ENCODE results near the gene CALM3.

DNA sequence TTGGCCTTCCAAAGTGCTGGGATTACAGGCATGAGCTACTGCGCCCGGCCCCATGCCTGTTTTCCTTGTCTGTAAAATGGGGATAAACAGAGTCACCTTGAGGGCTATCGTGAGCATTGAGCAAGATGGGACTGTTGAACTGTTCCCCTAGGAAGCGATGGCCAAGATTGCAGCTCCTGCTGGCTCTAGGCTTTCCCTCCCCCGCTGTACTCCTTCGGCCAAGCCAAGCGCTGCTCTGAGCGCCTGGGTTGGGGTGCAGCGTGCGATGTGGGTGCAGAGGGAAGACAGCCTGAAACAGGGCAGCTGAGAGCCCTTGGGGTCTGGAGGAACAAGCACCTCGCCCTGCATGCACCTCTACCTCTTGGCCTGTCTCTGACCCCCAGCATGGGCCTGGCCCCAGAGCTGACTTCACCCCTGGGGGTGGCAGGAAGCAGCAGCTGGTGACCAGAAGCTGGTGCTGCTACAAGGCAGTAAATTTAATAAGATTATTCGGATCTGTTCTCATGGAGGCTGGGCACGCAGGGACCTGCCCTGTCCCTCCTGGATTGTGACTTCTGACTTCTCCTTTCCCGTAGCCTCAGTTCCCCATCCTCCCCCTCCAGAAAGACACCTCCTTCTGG lies 29.6 kb downstream of the CALM3 start:
- no peak for TF ChIP-seq EZH2phosphoT487 (IDR thresholded peaks at IDR 0.05; ENCODE audit: low read length)
- TF ChIP-seq, protein P1, sequence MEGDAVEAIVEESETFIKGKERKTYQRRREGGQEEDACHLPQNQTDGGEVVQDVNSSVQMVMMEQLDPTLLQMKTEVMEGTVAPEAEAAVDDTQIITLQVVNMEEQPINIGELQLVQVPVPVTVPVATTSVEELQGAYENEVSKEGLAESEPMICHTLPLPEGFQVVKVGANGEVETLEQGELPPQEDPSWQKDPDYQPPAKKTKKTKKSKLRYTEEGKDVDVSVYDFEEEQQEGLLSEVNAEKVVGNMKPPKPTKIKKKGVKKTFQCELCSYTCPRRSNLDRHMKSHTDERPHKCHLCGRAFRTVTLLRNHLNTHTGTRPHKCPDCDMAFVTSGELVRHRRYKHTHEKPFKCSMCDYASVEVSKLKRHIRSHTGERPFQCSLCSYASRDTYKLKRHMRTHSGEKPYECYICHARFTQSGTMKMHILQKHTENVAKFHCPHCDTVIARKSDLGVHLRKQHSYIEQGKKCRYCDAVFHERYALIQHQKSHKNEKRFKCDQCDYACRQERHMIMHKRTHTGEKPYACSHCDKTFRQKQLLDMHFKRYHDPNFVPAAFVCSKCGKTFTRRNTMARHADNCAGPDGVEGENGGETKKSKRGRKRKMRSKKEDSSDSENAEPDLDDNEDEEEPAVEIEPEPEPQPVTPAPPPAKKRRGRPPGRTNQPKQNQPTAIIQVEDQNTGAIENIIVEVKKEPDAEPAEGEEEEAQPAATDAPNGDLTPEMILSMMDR (IDR thresholded peaks at IDR 0.05; ENCODE audit: low read length) = no peak
